OCI-LY3 (cell line): ENCODE data around the gene ACE.

ENCODE experiments used
- H2AFZ ChIP-seq: fragments of 200-600, 300-600 bp; shearing (Covaris generic); 2 replicates; pipeline ENCODE4 v1.6.0; 2014; ENCODE audit warnings: antibody characterized with exemption, low read depth, low read length
- H3K27ac ChIP-seq: fragments of 200-600, 300-600 bp; sonication (generic); 2 replicates; pipeline ENCODE4 v1.5.1; 2014; ENCODE audit warnings: mild to moderate bottlenecking, low read length, moderate library complexity, mixed read lengths
- H3K27me3 ChIP-seq: fragments of 200-600, 300-600 bp; sonication (generic); 2 replicates; pipeline ENCODE4 v1.6.1; 2014; ENCODE audit warnings: low read depth, low read length, mixed read lengths
- H3K36me3 ChIP-seq: fragments of 200-600, 300-600 bp; sonication (generic); replicated peaks from 2 replicates; pipeline ENCODE3; 2014; ENCODE audit warnings: low read depth, low read length, mixed read lengths
- H3K4me1 ChIP-seq: fragments of 300-600, 200-600 bp; sonication (generic); 2 replicates; pipeline ENCODE4 v1.6.1; 2014; ENCODE audit warnings: low read length, mixed read lengths
- H3K4me2 ChIP-seq: fragments of 200-600, 300-600 bp; sonication (generic); 2 replicates; pipeline ENCODE4 v1.6.1; 2014; ENCODE audit warnings: low read length, mixed read lengths
- H3K4me3 ChIP-seq: fragments of 300-600, 200-600 bp; sonication (generic); 2 replicates; pipeline ENCODE4 v1.5.1; 2014; ENCODE audit warnings: antibody characterized with exemption, mild to moderate bottlenecking, low read length, moderate library complexity
- H3K79me2 ChIP-seq: fragments of 300-600, 200-600 bp; shearing (Covaris generic); 2 replicates; pipeline ENCODE4 v1.6.1; 2014; ENCODE audit warnings: mild to moderate bottlenecking, low read length, mixed read lengths
- H3K9ac ChIP-seq: fragments of 300-600, 200-600 bp; shearing (Covaris generic); 2 replicates; pipeline ENCODE4 v1.6.0; 2014; ENCODE audit warnings: mild to moderate bottlenecking, low read length, moderate library complexity
- H3K9me3 ChIP-seq: fragments of 200-600, 300-600 bp; shearing (Covaris generic); 2 replicates; pipeline ENCODE4 v1.6.1; 2014; ENCODE audit warnings: low read length, mixed read lengths; ENCODE audit not compliant: insufficient read depth
- H4K20me1 ChIP-seq: fragments of 200-600, 300-600 bp; sonication (generic); 2 replicates; pipeline ENCODE4 v1.6.1; 2016; ENCODE audit warnings: low read length, mixed read lengths; ENCODE audit not compliant: insufficient read depth
- CTCF ChIP-seq: fragments of 200-600, 300-600 bp; sonication (generic); IDR thresholded peaks from 2 replicates; pipeline ENCODE4 v1.5.1; 2014; ENCODE audit warnings: antibody characterized with exemption, low read length, low read depth
- EZH2phosphoT487 ChIP-seq: fragments of 200-600 bp; shearing (Covaris generic); IDR thresholded peaks from 2 replicates; pipeline ENCODE4 v1.6.1; 2018; ENCODE audit warnings: antibody characterized with exemption, mixed run types, low read depth

Gene ACE

GRCh38 chr17:63544467-63545301, 67.8 kb downstream of the ACE start:
- no peak for TF ChIP-seq EZH2phosphoT487
- no peak for TF ChIP-seq CTCF
- H3K4me2 ChIP-seq, result no peak overlapping the region
- H3K9ac ChIP-seq, result no peak overlapping the region
- no peak overlapping the region for H3K4me3 ChIP-seq
- peaks cover 8% of the 10 kb centered on the region for H3K79me2 ChIP-seq
- H3K27me3 ChIP-seq, result no peaks in the 10 kb centered on the region
- H3K9me3 ChIP-seq, result no peaks in the 10 kb centered on the region
- no peaks in the 10 kb centered on the region for H4K20me1 ChIP-seq
- H3K4me1 ChIP-seq, result peaks cover 5% of the 10 kb centered on the region; the same call in 1 of the 2 replicates
- no peaks in the 10 kb centered on the region for H3K36me3 ChIP-seq
- H3K27ac ChIP-seq, result no peak overlapping the region
- no peak overlapping the region for H2AFZ ChIP-seq

GRCh38 chr17:63546308-63547082, 69.6 kb downstream of the ACE start:
- peaks cover 5% of the 10 kb centered on the region; the same call in 1 of the 2 replicates for H3K4me1 ChIP-seq
- H3K27ac ChIP-seq, result no peak overlapping the region
- no peaks in the 10 kb centered on the region for H3K27me3 ChIP-seq
- TF ChIP-seq EZH2phosphoT487 (no peak), CTCF (no peak)
- H3K79me2 ChIP-seq, result peaks cover 22% of the 10 kb centered on the region
- H3K4me3 ChIP-seq, result no peak overlapping the region
- peaks cover 4% of the 10 kb centered on the region; the same call in 1 of the 2 replicates for H4K20me1 ChIP-seq
- no peak overlapping the region for H3K9ac ChIP-seq
- H3K9me3 ChIP-seq, result no peaks in the 10 kb centered on the region
- no peak overlapping the region for H3K4me2 ChIP-seq
- no peak overlapping the region for H2AFZ ChIP-seq
- H3K36me3 ChIP-seq, result no peaks in the 10 kb centered on the region

- Histone ChIP-seq H3K4me3 (no peak overlapping the region), H3K79me2 (peaks cover 28% of the 10 kb centered on the region), H3K27ac (no peak overlapping the region), H3K4me2 (no peak overlapping the region), H3K9me3 (no peaks in the 10 kb centered on the region), H2AFZ (no peak overlapping the region), H3K4me1 (peaks cover 8% of the 10 kb centered on the region), H3K9ac (no peak overlapping the region), H4K20me1 (peaks cover 8% of the 10 kb centered on the region), H3K36me3 (no peaks in the 10 kb centered on the region), H3K27me3 (no peaks in the 10 kb centered on the region)
- TF ChIP-seq CTCF (no peak), EZH2phosphoT487 (no peak)
Measured at GRCh38 chr17:63547083-63547523, 70.2 kb downstream of the ACE start.
